ENCODE measurements around the gene RTF2.

Gene RTF2

GRCh38 chr20:56439771-56440291, 28.6 kb upstream of the RTF2 start:
- Histone ChIP-seq H3K27me3 (ENCODE audit: control insufficient read depth, insufficient read depth, low read length) (no peaks in the 10 kb centered on the region), H3K4me1 (ENCODE audit: control insufficient read depth, insufficient read depth, low read length) (peaks cover 20% of the 10 kb centered on the region), H3K9me3 (replicated peaks; ENCODE audit: low read length) (no peaks in the 10 kb centered on the region), H3K9ac (ENCODE audit: low read depth, low read length) (peak overlapping the region; percentile 31), H3K36me3 (ENCODE audit: insufficient read depth, low read length) (no peaks in the 10 kb centered on the region), H3K4me3 (ENCODE audit: low read length) (no peak overlapping the region), H3K4me2 (ENCODE audit: low read length) (no peak overlapping the region)

GRCh38 chr20:56440346-56441007, 27.9 kb upstream of the RTF2 start:
- H3K4me2 ChIP-seq (ENCODE audit: low read length), result no peak overlapping the region
- H3K27me3 ChIP-seq (ENCODE audit: control insufficient read depth, insufficient read depth, low read length), result no peaks in the 10 kb centered on the region
- no peaks in the 10 kb centered on the region for H3K9me3 ChIP-seq (replicated peaks; ENCODE audit: low read length)
- peaks cover 20% of the 10 kb centered on the region for H3K4me1 ChIP-seq (ENCODE audit: control insufficient read depth, insufficient read depth, low read length)
- H3K4me3 ChIP-seq (ENCODE audit: low read length), result no peak overlapping the region
- no peaks in the 10 kb centered on the region for H3K36me3 ChIP-seq (ENCODE audit: insufficient read depth, low read length)
- peak overlapping the region; percentile 31 for H3K9ac ChIP-seq (ENCODE audit: low read depth, low read length)

GRCh38 chr20:56442389-56443365, 25.8 kb upstream of the RTF2 start:
- H3K27me3 ChIP-seq (ENCODE audit: control insufficient read depth, insufficient read depth, low read length), result no peaks in the 10 kb centered on the region
- no peak overlapping the region for H3K4me3 ChIP-seq (ENCODE audit: low read length)
- H3K4me1 ChIP-seq (ENCODE audit: control insufficient read depth, insufficient read depth, low read length), result peaks cover 20% of the 10 kb centered on the region
- H3K36me3 ChIP-seq (ENCODE audit: insufficient read depth, low read length), result no peaks in the 10 kb centered on the region
- no peaks in the 10 kb centered on the region for H3K9me3 ChIP-seq (replicated peaks; ENCODE audit: low read length)
- no peak overlapping the region for H3K4me2 ChIP-seq (ENCODE audit: low read length)
- H3K9ac ChIP-seq (ENCODE audit: low read depth, low read length), result no peak overlapping the region

GRCh38 chr20:56443654-56444540, 24.5 kb upstream of the RTF2 start:
- no peaks in the 10 kb centered on the region for H3K9me3 ChIP-seq (replicated peaks; ENCODE audit: low read length)
- H3K27me3 ChIP-seq (ENCODE audit: control insufficient read depth, insufficient read depth, low read length), result no peaks in the 10 kb centered on the region
- H3K4me3 ChIP-seq (ENCODE audit: low read length), result no peak overlapping the region
- H3K4me2 ChIP-seq (ENCODE audit: low read length), result no peak overlapping the region
- no peaks in the 10 kb centered on the region for H3K36me3 ChIP-seq (ENCODE audit: insufficient read depth, low read length)
- H3K9ac ChIP-seq (ENCODE audit: low read depth, low read length), result no peak overlapping the region
- H3K4me1 ChIP-seq (ENCODE audit: control insufficient read depth, insufficient read depth, low read length), result peaks cover 18% of the 10 kb centered on the region

- Histone ChIP-seq H3K27me3 (ENCODE audit: control insufficient read depth, insufficient read depth, low read length) (no peaks in the 10 kb centered on the region), H3K4me2 (ENCODE audit: low read length) (no peak overlapping the region), H3K4me1 (ENCODE audit: control insufficient read depth, insufficient read depth, low read length) (peaks cover 5% of the 10 kb centered on the region), H3K9ac (ENCODE audit: low read depth, low read length) (no peak overlapping the region), H3K36me3 (ENCODE audit: insufficient read depth, low read length) (no peaks in the 10 kb centered on the region), H3K4me3 (ENCODE audit: low read length) (no peak overlapping the region), H3K9me3 (replicated peaks; ENCODE audit: low read length) (no peaks in the 10 kb centered on the region)
These were observed 23.3 kb upstream of the RTF2 start for GRCh38 chr20:56445130-56445529.

- Histone ChIP-seq H3K4me3 (ENCODE audit: low read length) (no peak overlapping the region), H3K27me3 (ENCODE audit: control insufficient read depth, insufficient read depth, low read length) (no peaks in the 10 kb centered on the region), H3K4me2 (ENCODE audit: low read length) (no peak overlapping the region), H3K36me3 (ENCODE audit: insufficient read depth, low read length) (no peaks in the 10 kb centered on the region), H3K9ac (ENCODE audit: low read depth, low read length) (no peak overlapping the region), H3K9me3 (replicated peaks; ENCODE audit: low read length) (no peaks in the 10 kb centered on the region), H3K4me1 (ENCODE audit: control insufficient read depth, insufficient read depth, low read length) (peaks cover 1% of the 10 kb centered on the region)
These were observed 22.9 kb upstream of the RTF2 start for GRCh38 chr20:56445540-56445939.

GRCh38 chr20:56447227-56447626, 21.2 kb upstream of the RTF2 start:
- H3K9ac ChIP-seq (ENCODE audit: low read depth, low read length), result no peak overlapping the region
- no peaks in the 10 kb centered on the region for H3K4me1 ChIP-seq (ENCODE audit: control insufficient read depth, insufficient read depth, low read length)
- no peak overlapping the region for H3K4me2 ChIP-seq (ENCODE audit: low read length)
- no peaks in the 10 kb centered on the region for H3K27me3 ChIP-seq (ENCODE audit: control insufficient read depth, insufficient read depth, low read length)
- H3K4me3 ChIP-seq (ENCODE audit: low read length), result no peak overlapping the region
- no peaks in the 10 kb centered on the region for H3K9me3 ChIP-seq (replicated peaks; ENCODE audit: low read length)
- no peaks in the 10 kb centered on the region for H3K36me3 ChIP-seq (ENCODE audit: insufficient read depth, low read length)

GRCh38 chr20:56449459-56449858, 19.0 kb upstream of the RTF2 start:
- Histone ChIP-seq H3K9ac (ENCODE audit: low read depth, low read length) (no peak overlapping the region), H3K9me3 (replicated peaks; ENCODE audit: low read length) (no peaks in the 10 kb centered on the region), H3K27me3 (ENCODE audit: control insufficient read depth, insufficient read depth, low read length) (no peaks in the 10 kb centered on the region), H3K4me3 (ENCODE audit: low read length) (no peak overlapping the region), H3K4me2 (ENCODE audit: low read length) (no peak overlapping the region), H3K4me1 (ENCODE audit: control insufficient read depth, insufficient read depth, low read length) (no peaks in the 10 kb centered on the region), H3K36me3 (ENCODE audit: insufficient read depth, low read length) (no peaks in the 10 kb centered on the region)

GRCh38 chr20:56451056-56451765, 17.2 kb upstream of the RTF2 start:
- H3K27me3 ChIP-seq (ENCODE audit: control insufficient read depth, insufficient read depth, low read length), result no peaks in the 10 kb centered on the region
- no peaks in the 10 kb centered on the region for H3K9me3 ChIP-seq (replicated peaks; ENCODE audit: low read length)
- no peaks in the 10 kb centered on the region for H3K36me3 ChIP-seq (ENCODE audit: insufficient read depth, low read length)
- no peak overlapping the region for H3K4me3 ChIP-seq (ENCODE audit: low read length)
- no peaks in the 10 kb centered on the region for H3K4me1 ChIP-seq (ENCODE audit: control insufficient read depth, insufficient read depth, low read length)
- H3K4me2 ChIP-seq (ENCODE audit: low read length), result no peak overlapping the region
- H3K9ac ChIP-seq (ENCODE audit: low read depth, low read length), result no peak overlapping the region

GRCh38 chr20:56453352-56453751, 15.1 kb upstream of the RTF2 start:
- Histone ChIP-seq H3K4me2 (ENCODE audit: low read length) (no peak overlapping the region), H3K4me1 (ENCODE audit: control insufficient read depth, insufficient read depth, low read length) (no peaks in the 10 kb centered on the region), H3K27me3 (ENCODE audit: control insufficient read depth, insufficient read depth, low read length) (no peaks in the 10 kb centered on the region), H3K36me3 (ENCODE audit: insufficient read depth, low read length) (no peaks in the 10 kb centered on the region), H3K9me3 (replicated peaks; ENCODE audit: low read length) (no peaks in the 10 kb centered on the region), H3K4me3 (ENCODE audit: low read length) (no peak overlapping the region), H3K9ac (ENCODE audit: low read depth, low read length) (no peak overlapping the region)

Measured in skeletal muscle satellite cell (primary cell).